Pancreas (tissue), 10 donors: ENCODE data around the gene SOCS3. TPM values are rescaled to one million over a fixed set of nuclear protein-coding genes. Genes with fewer than 3 reads are reported as not detected.

Experiments
- ATAC-seq, 4 donors: fragments of 200-7000 bp; cut with Tn5 transposase; one replicate each; pipeline versions ENCODE4 v1.8.0 to v1.9.1; 2020; ENCODE audit warnings: mild to moderate bottlenecking in 4 of 4, moderate library complexity in 4 of 4
- DNase-seq, 6 donors: peaks; one replicate each; pipeline ENCODE4 v3.0.0-alpha.2; 2020
- FAIRE-seq: peaks from 2 replicates; lab custom pipeline; 2012; peaks lifted over from hg19 to GRCh38; lab: Jason Lieb, UNC
- H3K27ac ChIP-seq, 4 donors: fragments of 200-600 bp; sonication (generic); 1 replicate in 3 of 4; 2 replicates in 1 of 4; pipeline versions ENCODE4 v1.5.0 to v1.8.0; 2020
- H3K27me3 ChIP-seq, 4 donors: fragments of 200-600 bp; one replicate each; pipeline ENCODE4 v1.8.0; 2021
- H3K36me3 ChIP-seq, 3 donors: fragments of 200-600 bp; sonication (generic) in 1 of 3; one replicate each; pipeline versions ENCODE4 v1.5.0 to v1.8.0; 2020 to 2021
- H3K4me1 ChIP-seq, 3 donors: fragments of 200-600 bp; one replicate each; pipeline ENCODE4 v1.8.0; 2021
- H3K4me3 ChIP-seq, 4 donors: fragments of 200-600 bp; sonication (generic) in 2 of 4; one replicate each; pipeline versions ENCODE4 v1.5.0 to v1.8.0; 2020 to 2021
- H3K9me3 ChIP-seq, 4 donors: fragments of 200-600 bp; one replicate each; pipeline ENCODE4 v1.8.0; 2021
- CTCF ChIP-seq, 4 donors: fragments of 200-600 bp; sonication (generic) in 3 of 4; IDR thresholded peaks; one replicate each; pipeline versions ENCODE4 v1.5.0 to v1.8.0; 2021; ENCODE audit warnings: antibody characterized with exemption in 4 of 4
- WGBS, 2 donors: extraction: QIAGEN DNeasy Blood & Tissue Kit; methylation state at CpG; one replicate each; pipeline ENCODE4 v1.1.7; 2013; 5-methylcytosine and 5-hydroxymethylcytosine counted together
- intact Hi-C, 3 donors: fragments of 100-400 bp; cut with DNase I; formaldehyde crosslinking; loops; one replicate each; pipeline versions ENCODE4 v1.11.1 to v1.14.2; 2022
- polyA plus RNA-seq, 2 donors: library from polyadenylated mRNA; stranded (reverse); fragments of 200-250 nt; gene quantifications; one replicate each; pipeline ENCODE4 v1.2.3, GENCODE V29; 2013
- total RNA-seq, 6 donors: library from RNA; stranded (reverse); fragmentation: NEBNext Ultra II Directional in 4 of 6; extraction: Animal tissue kit (Norgen Biotek cat#: 25700) in 4 of 6; gene quantifications; one replicate each; pipeline versions ENCODE4 v1.2.1 to v1.2.4, GENCODE V29; 2021 to 2023
- donor health status: healthy with polysubstance abuse.
- donor health status: DM: no; HTN: no; CAD: no; lungs with moderate emphysema.
- donor health status: DM: no; HTN: no; CAD: no.
- donor health status: control.
- donor health status: control.
- donor health status: Bipolar disorder and iron deficiency.
- donor health status: DM: yes; HTN: yes; CAD: no.
- donor health status: DM: no; HTN: no; CAD: no.
- donor health status: DM: no; HTN: no; CAD: no.
- donor health status: DM: yes; HTN: yes; CAD: no.

Gene SOCS3
- total and polyA plus RNA-seq, 8 donors: 5.7 to 53.3 (median 22.8) TPM

DNA sequence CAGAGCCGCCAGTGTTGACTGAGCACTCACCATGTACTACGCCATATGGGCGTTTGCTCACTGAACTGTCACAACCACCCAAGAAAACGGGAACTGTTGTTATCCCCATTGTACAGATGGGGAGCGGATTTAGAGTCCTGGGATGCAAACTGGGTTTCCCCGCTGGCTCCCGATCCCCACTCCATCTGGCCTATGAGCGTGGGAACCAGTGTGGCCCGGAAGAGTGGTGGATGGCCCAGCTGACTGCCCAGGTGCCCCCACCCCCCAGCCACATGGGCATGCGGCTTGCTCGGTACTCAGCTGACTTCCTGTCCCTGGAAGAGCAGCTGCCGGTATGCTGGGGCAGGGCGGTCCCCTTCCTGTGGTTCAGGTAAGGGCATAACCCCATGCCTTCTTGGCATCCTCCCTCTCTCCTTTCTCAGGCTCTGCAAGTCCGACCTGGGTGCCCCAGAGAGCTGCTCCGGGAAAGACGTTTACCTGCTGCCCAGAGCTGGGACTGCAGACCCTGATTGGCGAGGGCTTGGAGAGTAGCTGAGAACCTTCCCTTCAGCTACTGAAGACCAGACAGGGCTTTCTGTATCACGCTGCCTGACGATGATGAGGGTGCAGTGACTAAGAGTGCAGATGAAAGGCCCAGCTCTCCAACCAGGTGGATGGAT lies 16.2 kb downstream of the SOCS3 start:
- peak in 1 of 6 donors; percentile 62 for DNase-seq
- peaks cover 9 to 52% (median 24%) of the 10 kb centered on the region in 3 donors for H3K4me1 ChIP-seq

GRCh38 chr17:78343187-78343542 lies 16.7 kb downstream of the SOCS3 start:
- peak overlapping the region in 2 of 4 donors; percentile 80 to 85 for H3K27ac ChIP-seq
- ATAC-seq: peak in 2 of 4 donors; percentile 17 to 57
- intact Hi-C loops: no loop called here
- no peaks in the 10 kb centered on the region for H3K9me3 ChIP-seq
- FAIRE-seq: no peak
- no peak for TF ChIP-seq CTCF (IDR thresholded peaks at IDR 0.05)
- no peaks in the 10 kb centered on the region for H3K36me3 ChIP-seq
- no peak overlapping the region for H3K4me3 ChIP-seq
- DNase-seq: peak in 4 of 6 donors; percentile 31 to 77 (median 55)
- H3K27me3 ChIP-seq: no peaks in the 10 kb centered on the region
- WGBS, 2 donors: 52 to 57% methylated on average over 5 of the region's 5 CpGs
- H3K4me1 ChIP-seq: peaks cover 9 to 50% (median 24%) of the 10 kb centered on the region in 3 donors

More for the DNA sequence above, 16.2 kb downstream of the SOCS3 start:
- Histone ChIP-seq H3K27ac (peak overlapping the region in 2 of 4 donors; percentile 80 to 85), H3K36me3 (no peaks in the 10 kb centered on the region), H3K9me3 (no peaks in the 10 kb centered on the region), H3K27me3 (no peaks in the 10 kb centered on the region), H3K4me3 (no peak overlapping the region)
- 88 to 90% methylated on average over 19 of the region's 19 CpGs for WGBS, 2 donors
- intact Hi-C loops: no loop called here
- TF ChIP-seq CTCF (IDR thresholded peaks at IDR 0.05): no peak
- FAIRE-seq (no peak), ATAC-seq (no peak)

- H3K27ac ChIP-seq: peak overlapping the region; percentile 47 to 85 (median 72)
- H3K27me3 ChIP-seq: no peaks in the 10 kb centered on the region
- H3K36me3 ChIP-seq: no peaks in the 10 kb centered on the region
- intact Hi-C loops: no loop called here
- no peaks in the 10 kb centered on the region for H3K9me3 ChIP-seq
- H3K4me1 ChIP-seq: peaks cover 9 to 46% (median 24%) of the 10 kb centered on the region in 3 donors
- TF ChIP-seq CTCF (IDR thresholded peaks at IDR 0.05): no peak
- no peak for FAIRE-seq
- peak in 3 of 4 donors; percentile 1 to 39 (median 7) for ATAC-seq
- peak in 2 of 6 donors; percentile 43 to 66 for DNase-seq
- 71 to 72% methylated on average over 26 of the region's 26 CpGs for WGBS, 2 donors
- peak overlapping the region in 2 of 4 donors; percentile 39 to 42 for H3K4me3 ChIP-seq
Measured at GRCh38 chr17:78342449-78343186, 17.3 kb downstream of the SOCS3 start.

- no peaks in the 10 kb centered on the region for H3K9me3 ChIP-seq
- peaks cover 9 to 38% (median 24%) of the 10 kb centered on the region in 3 donors for H3K4me1 ChIP-seq
- intact Hi-C loops: no loop called here
- peak; percentile 74 to 91 (median 83) for DNase-seq
- H3K27ac ChIP-seq: peak overlapping the region; percentile 77 to 85 (median 79)
- peak; percentile 69 to 81 (median 73) for ATAC-seq
- FAIRE-seq: no peak
- WGBS, 2 donors: 8 to 9% methylated on average over 47 to 95 of the region's 95 CpGs
- H3K4me3 ChIP-seq: peak overlapping the region in 2 of 4 donors; percentile 39 to 42
- no peak for TF ChIP-seq CTCF (IDR thresholded peaks at IDR 0.05)
- no peaks in the 10 kb centered on the region for H3K36me3 ChIP-seq
- no peaks in the 10 kb centered on the region for H3K27me3 ChIP-seq
Measured at GRCh38 chr17:78341559-78342448, 18.1 kb downstream of the SOCS3 start.
